ENCODE data around the gene CLSTN2. TPM values are rescaled to one million over a fixed set of nuclear protein-coding genes. Genes with fewer than 3 reads are reported as not detected.

CLSTN2 gene
- total and polyA plus RNA-seq, 10 donors: 0.02 to 0.22 (median 0.13) TPM; not detected in 1

DNA sequence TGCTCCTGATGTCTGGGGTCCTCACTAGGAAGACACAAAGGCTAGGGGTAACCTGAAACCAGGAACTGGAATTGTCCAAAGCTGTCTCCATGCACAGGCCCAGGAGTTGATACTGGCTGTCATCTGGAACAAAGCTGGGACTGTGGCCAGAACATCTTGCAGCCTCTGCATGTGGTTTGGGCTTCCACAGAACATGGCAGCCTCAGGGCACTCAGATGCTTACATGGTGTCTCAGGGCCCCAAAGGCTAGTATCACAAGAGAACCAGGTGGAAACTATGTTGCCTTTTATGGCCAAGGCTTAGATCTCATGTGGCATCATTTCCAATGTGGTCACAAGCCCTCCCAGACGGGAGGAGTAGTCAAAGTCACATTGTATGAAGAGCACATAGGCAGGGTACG lies 407.7 kb downstream of the CLSTN2 start:
- H3K27ac ChIP-seq: no peak overlapping the region
- H3K27me3 ChIP-seq (replicated peaks in 1 of 7): no peaks in the 10 kb centered on the region
- H3K9me3 ChIP-seq: no peaks in the 10 kb centered on the region
- TF ChIP-seq POLR2A (IDR thresholded peaks at IDR 0.05) (no peak), POLR2AphosphoS5 (IDR thresholded peaks at IDR 0.05) (no peak)
- TF ChIP-seq, protein P1, sequence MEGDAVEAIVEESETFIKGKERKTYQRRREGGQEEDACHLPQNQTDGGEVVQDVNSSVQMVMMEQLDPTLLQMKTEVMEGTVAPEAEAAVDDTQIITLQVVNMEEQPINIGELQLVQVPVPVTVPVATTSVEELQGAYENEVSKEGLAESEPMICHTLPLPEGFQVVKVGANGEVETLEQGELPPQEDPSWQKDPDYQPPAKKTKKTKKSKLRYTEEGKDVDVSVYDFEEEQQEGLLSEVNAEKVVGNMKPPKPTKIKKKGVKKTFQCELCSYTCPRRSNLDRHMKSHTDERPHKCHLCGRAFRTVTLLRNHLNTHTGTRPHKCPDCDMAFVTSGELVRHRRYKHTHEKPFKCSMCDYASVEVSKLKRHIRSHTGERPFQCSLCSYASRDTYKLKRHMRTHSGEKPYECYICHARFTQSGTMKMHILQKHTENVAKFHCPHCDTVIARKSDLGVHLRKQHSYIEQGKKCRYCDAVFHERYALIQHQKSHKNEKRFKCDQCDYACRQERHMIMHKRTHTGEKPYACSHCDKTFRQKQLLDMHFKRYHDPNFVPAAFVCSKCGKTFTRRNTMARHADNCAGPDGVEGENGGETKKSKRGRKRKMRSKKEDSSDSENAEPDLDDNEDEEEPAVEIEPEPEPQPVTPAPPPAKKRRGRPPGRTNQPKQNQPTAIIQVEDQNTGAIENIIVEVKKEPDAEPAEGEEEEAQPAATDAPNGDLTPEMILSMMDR (IDR thresholded peaks at IDR 0.05 in 8 of 11, conservative IDR thresholded peaks at IDR 0.05 in 3 of 11): no peak
- no peak overlapping the region for H3K4me3 ChIP-seq
- 48 to 81% (median 79%) methylated on average over 2 of the region's 2 CpGs for WGBS, 5 donors
- H3K4me1 ChIP-seq: no peaks in the 10 kb centered on the region
- H3K36me3 ChIP-seq: no peaks in the 10 kb centered on the region
- intact Hi-C loops (cut with DNase I; ENCODE audit: low total_unique reads): no loop called here
- DNase-seq: no peak

GRCh38 chr3:140343211-140344081 lies 408.5 kb downstream of the CLSTN2 start:
- intact Hi-C loops (cut with DNase I; ENCODE audit: low total_unique reads): no loop called here
- H3K4me3 ChIP-seq: no peak overlapping the region
- no peaks in the 10 kb centered on the region for H3K4me1 ChIP-seq
- TF ChIP-seq POLR2A (IDR thresholded peaks at IDR 0.05): no peak
- no peak for TF ChIP-seq POLR2AphosphoS5 (IDR thresholded peaks at IDR 0.05)
- TF ChIP-seq, protein P1 (IDR thresholded peaks at IDR 0.05 in 8 of 11, conservative IDR thresholded peaks at IDR 0.05 in 3 of 11): no peak
- DNase-seq: no peak
- H3K27me3 ChIP-seq (replicated peaks in 1 of 7): no peaks in the 10 kb centered on the region
- peaks cover 0 to 5% (median under 1%) of the 10 kb centered on the region in 8 donors for H3K9me3 ChIP-seq
- H3K27ac ChIP-seq: no peak overlapping the region
- WGBS, 5 donors: 81 to 88% (median 84%) methylated on average over 8 of the region's 8 CpGs
- H3K36me3 ChIP-seq: no peaks in the 10 kb centered on the region

GRCh38 chr3:140344082-140344454 lies 409.1 kb downstream of the CLSTN2 start:
- Histone ChIP-seq H3K4me3 (no peak overlapping the region), H3K27me3 (replicated peaks in 1 of 7) (no peaks in the 10 kb centered on the region), H3K9me3 (peaks cover 0 to 12% (median 6%) of the 10 kb centered on the region in 8 donors), H3K36me3 (no peaks in the 10 kb centered on the region), H3K4me1 (no peaks in the 10 kb centered on the region), H3K27ac (no peak overlapping the region)
- intact Hi-C loops (cut with DNase I; ENCODE audit: low total_unique reads): no loop called here
- WGBS, 5 donors: 80 to 91% (median 87%) methylated on average over 5 of the region's 5 CpGs
- no peak for DNase-seq
- TF ChIP-seq, protein P1 (IDR thresholded peaks at IDR 0.05 in 8 of 11, conservative IDR thresholded peaks at IDR 0.05 in 3 of 11): no peak
- TF ChIP-seq POLR2AphosphoS5 (IDR thresholded peaks at IDR 0.05) (no peak), POLR2A (IDR thresholded peaks at IDR 0.05) (no peak)

DNA sequence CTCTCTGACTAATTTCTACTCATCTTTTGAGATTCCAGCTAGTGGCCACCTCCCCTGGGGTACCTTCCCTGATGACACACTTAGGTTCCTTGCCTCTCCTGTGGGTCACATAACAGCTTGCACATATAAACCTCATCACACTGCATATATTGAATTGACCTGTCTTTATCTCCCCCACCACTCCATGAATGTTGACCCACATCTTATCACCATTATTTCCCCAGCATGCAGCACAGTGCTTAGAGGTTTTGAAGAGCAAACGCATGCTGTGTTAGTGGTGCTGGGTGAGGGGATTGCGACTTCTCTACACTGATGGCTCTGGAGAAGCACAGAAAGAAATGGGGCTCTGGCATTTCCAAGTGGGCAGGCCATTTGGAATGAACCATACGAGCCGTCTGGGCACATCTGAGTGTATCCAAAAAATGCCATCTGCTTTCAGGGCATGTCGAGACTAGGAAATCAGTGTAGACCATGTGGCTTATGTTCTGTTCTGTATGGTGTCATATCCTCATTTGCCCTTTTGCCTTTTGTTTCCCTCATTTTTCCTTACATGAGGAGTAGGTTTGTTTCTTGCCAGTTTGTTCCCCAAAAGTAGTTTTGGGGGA lies 409.7 kb downstream of the CLSTN2 start:
- no peaks in the 10 kb centered on the region for H3K27me3 ChIP-seq (replicated peaks in 1 of 7)
- no peaks in the 10 kb centered on the region for H3K4me1 ChIP-seq
- WGBS, 5 donors: 83 to 95% (median 93%) methylated on average over 5 of the region's 5 CpGs
- peaks cover 0 to 18% (median 11%) of the 10 kb centered on the region in 8 donors for H3K9me3 ChIP-seq
- no peak overlapping the region for H3K4me3 ChIP-seq
- no peak for DNase-seq
- no peaks in the 10 kb centered on the region for H3K36me3 ChIP-seq
- TF ChIP-seq POLR2AphosphoS5 (IDR thresholded peaks at IDR 0.05) (no peak), POLR2A (IDR thresholded peaks at IDR 0.05) (no peak)
- TF ChIP-seq, protein P1 (IDR thresholded peaks at IDR 0.05 in 8 of 11, conservative IDR thresholded peaks at IDR 0.05 in 3 of 11): no peak
- intact Hi-C loops (cut with DNase I; ENCODE audit: low total_unique reads): no loop called here
- H3K27ac ChIP-seq: no peak overlapping the region
